HEK293 (cell line): ENCODE data around the gene ZSWIM6.
A peak's percentile ranks its signal among the peaks of the same experiment; 100 is the strongest.

ENCODE experiments used
- EGR2 ChIP-seq: fragments of 450-650 bp; formaldehyde crosslinking; IDR thresholded peaks from 2 replicates; pipeline ENCODE4 v1.5.1; 2016; ENCODE audit warnings: low read depth, missing biosample characterization, missing genetic modification characterization
- GLI2 ChIP-seq: fragments of 450-650 bp; formaldehyde crosslinking; IDR thresholded peaks from 2 replicates; pipeline ENCODE4; 2017; ENCODE audit warnings: missing biosample characterization, missing genetic modification characterization, low read depth, borderline replicate concordance
- HOXA7 ChIP-seq: sonication (generic); formaldehyde crosslinking; IDR thresholded peaks from 2 replicates; pipeline ENCODE4 v1.8.1; 2022; ENCODE audit warnings: missing genetic modification reagents, borderline replicate concordance
- MYNN ChIP-seq: fragments of 450-650 bp; formaldehyde crosslinking; IDR thresholded peaks from 2 replicates; pipeline ENCODE4 v1.5.1; 2016; ENCODE audit warnings: missing biosample characterization, missing genetic modification characterization, borderline replicate concordance
- SCRT2 ChIP-seq: fragments of 450-650 bp; formaldehyde crosslinking; IDR thresholded peaks from 2 replicates; pipeline ENCODE4 v1.5.1; 2016; ENCODE audit warnings: missing biosample characterization, missing genetic modification characterization
- YY1 ChIP-seq: fragments of 450-650 bp; formaldehyde crosslinking; IDR thresholded peaks from 2 replicates; pipeline ENCODE4 v1.5.1; 2018; ENCODE audit warnings: missing biosample characterization, missing genetic modification characterization
- ZEB2 ChIP-seq: fragments of 450-650 bp; formaldehyde crosslinking; IDR thresholded peaks from 2 replicates; pipeline ENCODE4 v1.5.1; 2016; ENCODE audit warnings: missing biosample characterization, missing genetic modification characterization
- ZFP3 ChIP-seq: fragments of 450-650 bp; formaldehyde crosslinking; IDR thresholded peaks from 2 replicates; pipeline ENCODE4 v1.5.1; 2016; ENCODE audit warnings: low read depth, missing biosample characterization, missing genetic modification characterization
- ZNF10 ChIP-seq: fragments of 450-650 bp; formaldehyde crosslinking; IDR thresholded peaks from 2 replicates; pipeline ENCODE4 v1.5.1; 2017; ENCODE audit warnings: missing biosample characterization, missing genetic modification characterization
- ZNF114 ChIP-seq: fragments of 450-650 bp; formaldehyde crosslinking; IDR thresholded peaks from 2 replicates; pipeline ENCODE4 v1.5.0; 2017; ENCODE audit warnings: missing biosample characterization, missing genetic modification characterization
- ZNF138 ChIP-seq: fragments of 450-650 bp; formaldehyde crosslinking; IDR thresholded peaks from 2 replicates; pipeline ENCODE4 v1.5.1; 2016; ENCODE audit warnings: missing biosample characterization, missing genetic modification characterization, borderline replicate concordance
- ZNF174 ChIP-seq: fragments of 450-650 bp; formaldehyde crosslinking; IDR thresholded peaks from 2 replicates; pipeline ENCODE4 v1.5.0; 2017; ENCODE audit warnings: missing biosample characterization, mild to moderate bottlenecking, missing genetic modification characterization
- ZNF184 ChIP-seq: fragments of 450-650 bp; IDR thresholded peaks from 2 replicates; pipeline ENCODE4 v1.5.1; 2018; ENCODE audit warnings: missing biosample characterization, mild to moderate bottlenecking, missing genetic modification characterization
- ZNF23 ChIP-seq: fragments of 450-650 bp; formaldehyde crosslinking; IDR thresholded peaks from 2 replicates; pipeline ENCODE4 v1.5.1; 2016; ENCODE audit warnings: missing biosample characterization, missing genetic modification characterization, borderline replicate concordance
- ZNF335 ChIP-seq: fragments of 450-650 bp; formaldehyde crosslinking; conservative IDR thresholded peaks from 2 replicates; pipeline ENCODE4 v1.5.1; 2016; ENCODE audit warnings: missing biosample characterization, missing genetic modification characterization
- ZNF37A ChIP-seq: fragments of 450-650 bp; IDR thresholded peaks from 2 replicates; pipeline ENCODE4 v1.5.1; 2018; ENCODE audit warnings: missing biosample characterization, missing genetic modification characterization
- ZNF404 ChIP-seq: fragments of 450-650 bp; formaldehyde crosslinking; IDR thresholded peaks from 2 replicates; pipeline ENCODE4 v1.5.1; 2017; ENCODE audit warnings: missing biosample characterization, missing genetic modification characterization
- ZNF521 ChIP-seq: fragments of 450-650 bp; formaldehyde crosslinking; IDR thresholded peaks from 2 replicates; pipeline ENCODE4 v1.5.1; 2017; ENCODE audit warnings: missing biosample characterization, mild to moderate bottlenecking, missing genetic modification characterization
- ZNF596 ChIP-seq: fragments of 450-650 bp; IDR thresholded peaks from 2 replicates; pipeline ENCODE4 v1.5.0; 2018; ENCODE audit warnings: missing biosample characterization, mild to moderate bottlenecking, missing genetic modification characterization, moderate library complexity
- ZNF658 ChIP-seq: fragments of 450-650 bp; formaldehyde crosslinking; IDR thresholded peaks from 2 replicates; pipeline ENCODE4; 2016; ENCODE audit warnings: missing biosample characterization, missing genetic modification characterization
- ZNF660 ChIP-seq: fragments of 450-650 bp; IDR thresholded peaks from 2 replicates; pipeline ENCODE4 v1.5.1; 2018; ENCODE audit warnings: missing biosample characterization, mild to moderate bottlenecking, missing genetic modification characterization
- ZNF701 ChIP-seq: fragments of 450-650 bp; formaldehyde crosslinking; IDR thresholded peaks from 2 replicates; pipeline ENCODE4 v1.5.1; 2016; ENCODE audit warnings: missing biosample characterization, missing genetic modification characterization
- ZNF768 ChIP-seq: fragments of 450-650 bp; formaldehyde crosslinking; IDR thresholded peaks from 2 replicates; pipeline ENCODE4 v1.5.1; 2018; ENCODE audit warnings: missing biosample characterization, mild to moderate bottlenecking, missing genetic modification characterization
- ZNF791 ChIP-seq: fragments of 450-650 bp; formaldehyde crosslinking; IDR thresholded peaks from 2 replicates; pipeline ENCODE4 v1.5.1; 2016; ENCODE audit warnings: missing biosample characterization, missing genetic modification characterization
- ZNF830 ChIP-seq: fragments of 450-650 bp; IDR thresholded peaks from 2 replicates; pipeline ENCODE4 v1.5.0; 2018; ENCODE audit warnings: missing biosample characterization, missing genetic modification characterization, low read depth, mild to moderate bottlenecking, moderate library complexity
- TF ChIP-seq, protein P1 (sequence below): fragments of 450-650 bp; formaldehyde crosslinking; IDR thresholded peaks from 2 replicates; pipeline ENCODE4 v1.5.1; 2016; ENCODE audit warnings: missing biosample characterization, missing genetic modification characterization
- TF ChIP-seq, protein P2 (sequence below): fragments of 450-650 bp; formaldehyde crosslinking; IDR thresholded peaks from 2 replicates; pipeline ENCODE4 v1.5.1; 2016; ENCODE audit warnings: missing biosample characterization, missing genetic modification characterization
- TF ChIP-seq, protein P3 (sequence below): fragments of 450-650 bp; formaldehyde crosslinking; IDR thresholded peaks from 2 replicates; pipeline ENCODE4 v1.5.1; 2016; ENCODE audit warnings: missing biosample characterization, missing genetic modification characterization
- TF ChIP-seq, protein P4 (sequence below): fragments of 450-650 bp; formaldehyde crosslinking; conservative IDR thresholded peaks from 2 replicates; pipeline ENCODE4 v1.5.1; 2016; ENCODE audit warnings: low read depth, missing biosample characterization, missing genetic modification characterization
- TF ChIP-seq, protein P5 (sequence below): fragments of 450-650 bp; formaldehyde crosslinking; IDR thresholded peaks from 2 replicates; pipeline ENCODE4 v1.5.1; 2016; ENCODE audit warnings: missing biosample characterization, missing genetic modification characterization
- TF ChIP-seq, protein P6 (sequence below): fragments of 450-650 bp; formaldehyde crosslinking; IDR thresholded peaks from 2 replicates; pipeline ENCODE4 v1.5.1; 2017; ENCODE audit warnings: missing biosample characterization, missing genetic modification characterization

The ZSWIM6 gene

DNA sequence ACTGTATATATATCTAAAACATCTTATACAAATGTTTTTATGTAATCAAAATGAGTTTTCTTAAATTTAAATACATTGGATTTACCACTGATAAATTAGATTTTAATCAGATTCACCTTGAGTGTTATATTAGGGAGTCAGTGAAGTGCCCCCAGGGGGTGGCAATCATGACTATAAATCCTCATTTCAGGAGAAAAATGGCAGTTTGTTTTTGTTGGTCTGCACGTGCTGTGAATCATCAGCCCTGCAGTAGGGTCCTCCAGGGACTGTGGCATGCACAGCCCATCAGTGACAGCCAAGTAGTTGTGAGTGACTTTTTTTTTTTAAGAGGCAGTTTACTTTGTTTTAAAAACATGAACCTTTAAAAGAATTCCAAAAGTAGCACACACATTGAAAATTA, 65.2 kb downstream of the ZSWIM6 start (continued):
- TF ChIP-seq ZNF174 (tag by site-specific recombination) (no peak), ZEB2 (tag by site-specific recombination) (no peak; the same call in 1 of the 2 replicates), MYNN (tag by site-specific recombination) (no peak), YY1 (no peak), GLI2 (tag by site-specific recombination) (no peak), ZFP3 (tag by site-specific recombination) (no peak), ZNF830 (tag by site-specific recombination) (no peak), ZNF521 (tag by site-specific recombination) (no peak), HOXA7 (CRISPR knock-in tag) (no peak), ZNF10 (no peak), ZNF184 (tag by site-specific recombination) (no peak), ZNF791 (tag by site-specific recombination) (no peak), EGR2 (tag by site-specific recombination) (no peak), ZNF335 (peak; percentile 22; the same call in 1 of the 2 replicates), ZNF37A (tag by site-specific recombination) (no peak), ZNF138 (tag by site-specific recombination) (no peak), ZNF596 (tag by site-specific recombination) (no peak), ZNF768 (tag by site-specific recombination) (no peak), ZNF114 (no peak), ZNF658 (tag by site-specific recombination) (no peak), SCRT2 (tag by site-specific recombination) (no peak), ZNF701 (no peak), ZNF660 (tag by site-specific recombination) (no peak), ZNF404 (tag by site-specific recombination) (no peak), ZNF23 (tag by site-specific recombination) (no peak)
- TF ChIP-seq, protein P1, sequence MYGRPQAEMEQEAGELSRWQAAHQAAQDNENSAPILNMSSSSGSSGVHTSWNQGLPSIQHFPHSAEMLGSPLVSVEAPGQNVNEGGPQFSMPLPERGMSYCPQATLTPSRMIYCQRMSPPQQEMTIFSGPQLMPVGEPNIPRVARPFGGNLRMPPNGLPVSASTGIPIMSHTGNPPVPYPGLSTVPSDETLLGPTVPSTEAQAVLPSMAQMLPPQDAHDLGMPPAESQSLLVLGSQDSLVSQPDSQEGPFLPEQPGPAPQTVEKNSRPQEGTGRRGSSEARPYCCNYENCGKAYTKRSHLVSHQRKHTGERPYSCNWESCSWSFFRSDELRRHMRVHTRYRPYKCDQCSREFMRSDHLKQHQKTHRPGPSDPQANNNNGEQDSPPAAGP, result no peak
- TF ChIP-seq, protein P2, sequence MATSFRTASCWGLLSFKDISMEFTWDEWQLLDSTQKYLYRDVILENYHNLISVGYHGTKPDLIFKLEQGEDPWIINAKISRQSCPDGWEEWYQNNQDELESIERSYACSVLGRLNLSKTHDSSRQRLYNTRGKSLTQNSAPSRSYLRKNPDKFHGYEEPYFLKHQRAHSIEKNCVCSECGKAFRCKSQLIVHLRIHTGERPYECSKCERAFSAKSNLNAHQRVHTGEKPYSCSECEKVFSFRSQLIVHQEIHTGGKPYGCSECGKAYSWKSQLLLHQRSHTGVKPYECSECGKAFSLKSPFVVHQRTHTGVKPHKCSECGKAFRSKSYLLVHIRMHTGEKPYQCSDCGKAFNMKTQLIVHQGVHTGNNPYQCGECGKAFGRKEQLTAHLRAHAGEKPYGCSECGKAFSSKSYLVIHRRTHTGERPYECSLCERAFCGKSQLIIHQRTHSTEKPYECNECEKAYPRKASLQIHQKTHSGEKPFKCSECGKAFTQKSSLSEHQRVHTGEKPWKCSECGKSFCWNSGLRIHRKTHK (tag by site-specific recombination), result no peak
- TF ChIP-seq, protein P3, sequence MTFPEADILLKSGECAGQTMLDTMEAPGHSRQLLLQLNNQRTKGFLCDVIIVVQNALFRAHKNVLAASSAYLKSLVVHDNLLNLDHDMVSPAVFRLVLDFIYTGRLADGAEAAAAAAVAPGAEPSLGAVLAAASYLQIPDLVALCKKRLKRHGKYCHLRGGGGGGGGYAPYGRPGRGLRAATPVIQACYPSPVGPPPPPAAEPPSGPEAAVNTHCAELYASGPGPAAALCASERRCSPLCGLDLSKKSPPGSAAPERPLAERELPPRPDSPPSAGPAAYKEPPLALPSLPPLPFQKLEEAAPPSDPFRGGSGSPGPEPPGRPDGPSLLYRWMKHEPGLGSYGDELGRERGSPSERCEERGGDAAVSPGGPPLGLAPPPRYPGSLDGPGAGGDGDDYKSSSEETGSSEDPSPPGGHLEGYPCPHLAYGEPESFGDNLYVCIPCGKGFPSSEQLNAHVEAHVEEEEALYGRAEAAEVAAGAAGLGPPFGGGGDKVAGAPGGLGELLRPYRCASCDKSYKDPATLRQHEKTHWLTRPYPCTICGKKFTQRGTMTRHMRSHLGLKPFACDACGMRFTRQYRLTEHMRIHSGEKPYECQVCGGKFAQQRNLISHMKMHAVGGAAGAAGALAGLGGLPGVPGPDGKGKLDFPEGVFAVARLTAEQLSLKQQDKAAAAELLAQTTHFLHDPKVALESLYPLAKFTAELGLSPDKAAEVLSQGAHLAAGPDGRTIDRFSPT (tag by site-specific recombination), result no peak
- TF ChIP-seq, protein P4, sequence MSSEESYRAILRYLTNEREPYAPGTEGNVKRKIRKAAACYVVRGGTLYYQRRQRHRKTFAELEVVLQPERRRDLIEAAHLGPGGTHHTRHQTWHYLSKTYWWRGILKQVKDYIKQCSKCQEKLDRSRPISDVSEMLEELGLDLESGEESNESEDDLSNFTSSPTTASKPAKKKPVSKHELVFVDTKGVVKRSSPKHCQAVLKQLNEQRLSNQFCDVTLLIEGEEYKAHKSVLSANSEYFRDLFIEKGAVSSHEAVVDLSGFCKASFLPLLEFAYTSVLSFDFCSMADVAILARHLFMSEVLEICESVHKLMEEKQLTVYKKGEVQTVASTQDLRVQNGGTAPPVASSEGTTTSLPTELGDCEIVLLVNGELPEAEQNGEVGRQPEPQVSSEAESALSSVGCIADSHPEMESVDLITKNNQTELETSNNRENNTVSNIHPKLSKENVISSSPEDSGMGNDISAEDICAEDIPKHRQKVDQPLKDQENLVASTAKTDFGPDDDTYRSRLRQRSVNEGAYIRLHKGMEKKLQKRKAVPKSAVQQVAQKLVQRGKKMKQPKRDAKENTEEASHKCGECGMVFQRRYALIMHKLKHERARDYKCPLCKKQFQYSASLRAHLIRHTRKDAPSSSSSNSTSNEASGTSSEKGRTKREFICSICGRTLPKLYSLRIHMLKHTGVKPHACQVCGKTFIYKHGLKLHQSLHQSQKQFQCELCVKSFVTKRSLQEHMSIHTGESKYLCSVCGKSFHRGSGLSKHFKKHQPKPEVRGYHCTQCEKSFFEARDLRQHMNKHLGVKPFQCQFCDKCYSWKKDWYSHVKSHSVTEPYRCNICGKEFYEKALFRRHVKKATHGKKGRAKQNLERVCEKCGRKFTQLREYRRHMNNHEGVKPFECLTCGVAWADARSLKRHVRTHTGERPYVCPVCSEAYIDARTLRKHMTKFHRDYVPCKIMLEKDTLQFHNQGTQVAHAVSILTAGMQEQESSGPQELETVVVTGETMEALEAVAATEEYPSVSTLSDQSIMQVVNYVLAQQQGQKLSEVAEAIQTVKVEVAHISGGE (tag by site-specific recombination), result no peak
- TF ChIP-seq, protein P5, sequence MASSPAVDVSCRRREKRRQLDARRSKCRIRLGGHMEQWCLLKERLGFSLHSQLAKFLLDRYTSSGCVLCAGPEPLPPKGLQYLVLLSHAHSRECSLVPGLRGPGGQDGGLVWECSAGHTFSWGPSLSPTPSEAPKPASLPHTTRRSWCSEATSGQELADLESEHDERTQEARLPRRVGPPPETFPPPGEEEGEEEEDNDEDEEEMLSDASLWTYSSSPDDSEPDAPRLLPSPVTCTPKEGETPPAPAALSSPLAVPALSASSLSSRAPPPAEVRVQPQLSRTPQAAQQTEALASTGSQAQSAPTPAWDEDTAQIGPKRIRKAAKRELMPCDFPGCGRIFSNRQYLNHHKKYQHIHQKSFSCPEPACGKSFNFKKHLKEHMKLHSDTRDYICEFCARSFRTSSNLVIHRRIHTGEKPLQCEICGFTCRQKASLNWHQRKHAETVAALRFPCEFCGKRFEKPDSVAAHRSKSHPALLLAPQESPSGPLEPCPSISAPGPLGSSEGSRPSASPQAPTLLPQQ (tag by site-specific recombination), result 0 out of 2 replicates have a peak, but pooled peaks have one; percentile 22
- TF ChIP-seq, protein P6, sequence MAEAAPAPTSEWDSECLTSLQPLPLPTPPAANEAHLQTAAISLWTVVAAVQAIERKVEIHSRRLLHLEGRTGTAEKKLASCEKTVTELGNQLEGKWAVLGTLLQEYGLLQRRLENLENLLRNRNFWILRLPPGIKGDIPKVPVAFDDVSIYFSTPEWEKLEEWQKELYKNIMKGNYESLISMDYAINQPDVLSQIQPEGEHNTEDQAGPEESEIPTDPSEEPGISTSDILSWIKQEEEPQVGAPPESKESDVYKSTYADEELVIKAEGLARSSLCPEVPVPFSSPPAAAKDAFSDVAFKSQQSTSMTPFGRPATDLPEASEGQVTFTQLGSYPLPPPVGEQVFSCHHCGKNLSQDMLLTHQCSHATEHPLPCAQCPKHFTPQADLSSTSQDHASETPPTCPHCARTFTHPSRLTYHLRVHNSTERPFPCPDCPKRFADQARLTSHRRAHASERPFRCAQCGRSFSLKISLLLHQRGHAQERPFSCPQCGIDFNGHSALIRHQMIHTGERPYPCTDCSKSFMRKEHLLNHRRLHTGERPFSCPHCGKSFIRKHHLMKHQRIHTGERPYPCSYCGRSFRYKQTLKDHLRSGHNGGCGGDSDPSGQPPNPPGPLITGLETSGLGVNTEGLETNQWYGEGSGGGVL (tag by site-specific recombination), result no peak
